Esophagus mucosa (tissue), 1 donor: Measurements from ENCODE around the gene OPN3. TPM values are rescaled to one million over a fixed set of nuclear protein-coding genes. Genes with fewer than 3 reads are reported as not detected.

Experiments used
- ATAC-seq: fragments of 200-7000 bp; cut with Tn5 transposase; one replicate; pipeline ENCODE4 v1.9.1; 2020
- total RNA-seq: library from RNA; stranded (reverse); gene quantifications from one replicate; pipeline ENCODE4 v1.2.4, GENCODE V29; 2023
- donor health status: DM: yes; HTN: yes; CAD: no.

OPN3 gene
- total RNA-seq, 1 donor from 2014 or later = 11.0 TPM

DNA sequence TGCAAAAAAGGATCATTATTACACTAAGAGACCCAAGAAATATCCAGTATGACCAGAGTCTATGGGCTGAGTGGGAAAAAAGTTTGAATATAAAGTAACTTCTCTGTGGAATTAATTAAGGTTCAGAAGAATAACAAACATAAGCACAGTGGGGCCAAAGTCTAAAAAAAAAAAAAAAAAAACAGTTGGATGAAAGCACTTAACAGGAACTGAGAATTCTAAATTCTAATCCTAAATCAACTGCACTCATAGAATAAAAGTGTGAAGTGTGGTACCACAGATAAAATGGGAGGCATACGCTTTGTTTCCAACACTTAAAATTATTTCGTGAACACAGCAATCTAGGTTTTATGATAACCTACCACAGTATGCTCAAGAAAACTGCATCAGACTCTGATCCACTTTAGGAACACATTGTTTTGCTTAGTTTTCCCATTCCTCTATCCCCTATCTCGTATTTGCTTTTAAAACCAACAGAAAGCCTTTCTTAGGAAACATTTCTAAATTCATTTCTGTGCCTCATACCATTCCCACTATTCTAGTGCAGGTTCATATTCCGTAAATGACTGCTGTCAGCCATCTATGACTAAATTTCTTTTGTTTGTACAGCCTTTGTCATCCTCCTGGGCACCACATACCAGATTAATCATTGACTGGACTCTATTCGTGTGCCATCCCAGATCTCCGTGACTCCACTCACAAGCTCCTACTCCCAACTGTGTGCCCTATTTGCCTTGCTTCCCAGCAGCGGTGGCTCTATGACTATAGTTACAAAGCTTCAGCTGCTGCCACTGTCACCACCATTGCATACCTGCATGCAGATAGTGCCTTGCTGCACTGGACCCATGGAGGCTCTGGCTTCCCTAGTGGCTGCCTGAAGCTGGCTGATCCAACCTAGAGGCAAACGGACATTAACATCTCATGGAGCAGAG lies 24.9 kb downstream of the OPN3 start:
- ATAC-seq = no peak

DNA sequence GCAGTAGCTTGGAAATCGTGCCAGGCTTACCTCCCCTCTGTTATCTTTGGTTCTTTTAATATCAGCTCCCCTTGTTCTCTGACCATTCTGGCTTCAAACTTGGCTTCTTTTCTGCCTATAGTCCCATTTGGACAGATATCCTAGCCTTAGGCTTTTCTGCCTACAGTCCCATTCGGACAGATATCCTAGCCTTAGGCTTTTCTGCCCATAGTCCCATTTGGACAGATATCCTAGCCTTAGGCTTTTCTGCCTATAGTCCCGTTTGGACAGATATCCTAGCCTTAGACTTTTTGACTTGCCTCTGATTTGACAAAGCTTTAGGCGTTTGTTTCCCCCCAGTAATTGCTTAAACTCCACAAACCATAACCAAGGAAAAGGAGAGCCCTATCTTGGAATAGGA lies 25.6 kb downstream of the OPN3 start:
- ATAC-seq = no peak

DNA sequence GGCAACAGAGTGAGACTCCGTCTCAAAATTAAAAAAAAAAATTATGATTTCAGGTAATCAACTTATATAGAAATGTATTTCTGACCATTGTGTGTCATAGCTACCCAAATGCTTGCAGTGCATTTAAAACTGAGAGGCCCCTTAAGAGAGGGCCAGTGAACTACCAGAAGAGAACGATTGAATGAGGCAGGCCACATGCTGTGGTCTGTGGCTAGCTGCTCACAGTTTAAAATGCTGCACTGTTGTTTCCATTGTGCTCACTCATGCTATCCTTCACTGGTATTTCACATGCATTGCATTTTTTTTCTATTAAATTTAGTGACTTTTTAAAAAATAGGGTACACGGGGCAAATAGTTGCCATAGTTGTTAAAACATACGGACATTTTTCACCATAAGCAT lies 26.0 kb downstream of the OPN3 start:
- no peak for ATAC-seq

- no peak for ATAC-seq
Measured at GRCh38 chr1:241612533-241613477, 27.4 kb downstream of the OPN3 start.

DNA sequence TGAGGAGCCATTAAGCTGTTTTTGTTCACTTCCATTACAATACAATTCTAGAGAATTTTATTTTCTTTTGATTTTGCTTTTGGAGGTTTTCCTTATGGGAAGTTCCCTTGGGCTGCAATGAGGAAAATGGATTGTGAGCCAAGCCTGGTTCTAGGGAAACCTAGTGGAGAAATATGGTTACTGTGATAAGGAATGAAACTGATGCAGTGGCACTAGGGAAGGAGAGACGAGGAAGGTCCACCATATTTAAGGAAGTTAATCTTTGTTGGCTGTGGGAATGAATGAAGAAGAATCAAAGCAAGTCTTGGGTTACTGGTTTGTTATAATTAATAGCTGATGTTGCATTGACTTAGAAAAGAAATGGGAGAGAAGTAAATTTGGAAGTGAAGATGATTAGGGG lies 28.4 kb downstream of the OPN3 start:
- ATAC-seq = no peak

DNA sequence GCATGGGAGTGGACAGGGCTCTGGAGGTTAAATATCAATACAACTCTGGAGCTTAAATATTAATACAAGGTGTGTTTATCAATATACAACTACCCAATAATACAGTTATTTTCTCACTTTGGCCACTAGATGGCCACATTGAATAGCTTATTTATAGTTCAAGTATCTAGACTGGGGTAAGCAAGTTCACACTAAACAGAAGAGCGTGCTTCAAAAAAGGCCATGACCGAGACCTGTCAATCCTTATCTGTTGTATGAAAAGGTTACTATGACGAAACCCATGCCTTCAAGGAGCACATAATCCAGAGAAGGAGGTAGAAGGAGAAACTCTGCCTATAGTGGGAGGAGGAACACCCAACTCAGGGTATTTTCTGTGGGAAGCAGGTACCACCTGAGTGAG lies 29.1 kb downstream of the OPN3 start:
- ATAC-seq = peak; percentile 82

DNA sequence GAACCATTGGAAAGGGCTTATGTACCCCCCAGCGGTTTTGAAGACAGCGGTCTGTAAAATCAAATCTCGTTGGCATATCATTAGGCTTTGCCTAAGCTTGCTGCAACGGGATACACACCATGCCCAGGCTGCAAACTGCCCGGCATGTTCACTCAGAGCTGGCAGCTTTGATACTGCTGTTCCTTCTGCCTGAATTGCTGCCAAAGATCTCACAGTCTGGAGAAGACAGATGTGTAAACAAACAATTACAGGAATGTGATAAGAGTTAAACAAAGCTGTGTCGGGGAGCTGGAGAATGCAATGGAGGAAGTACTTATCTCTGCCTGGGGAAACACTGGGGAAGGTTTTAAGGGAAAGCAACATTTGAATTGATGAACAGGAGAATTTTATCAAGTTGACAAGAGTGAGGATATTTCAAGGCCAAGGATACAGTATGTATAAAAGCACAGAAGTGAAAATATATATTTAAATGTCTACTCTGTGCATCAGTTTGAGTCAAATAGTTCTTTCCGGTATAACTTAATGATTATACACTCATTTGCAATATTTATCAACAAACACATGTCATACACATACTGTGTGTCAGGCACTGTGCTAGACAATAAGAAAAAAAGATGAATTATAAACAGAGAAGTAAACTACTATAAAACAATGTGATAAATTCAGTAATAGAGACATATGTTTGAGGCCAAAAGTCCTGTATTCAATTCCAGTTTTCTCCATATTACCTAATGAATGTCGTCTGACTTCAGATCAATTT lies 29.9 kb downstream of the OPN3 start:
- ATAC-seq = no peak

GRCh38 chr1:241608379-241609033 lies 31.7 kb downstream of the OPN3 start:
- ATAC-seq = peak; percentile 65

DNA sequence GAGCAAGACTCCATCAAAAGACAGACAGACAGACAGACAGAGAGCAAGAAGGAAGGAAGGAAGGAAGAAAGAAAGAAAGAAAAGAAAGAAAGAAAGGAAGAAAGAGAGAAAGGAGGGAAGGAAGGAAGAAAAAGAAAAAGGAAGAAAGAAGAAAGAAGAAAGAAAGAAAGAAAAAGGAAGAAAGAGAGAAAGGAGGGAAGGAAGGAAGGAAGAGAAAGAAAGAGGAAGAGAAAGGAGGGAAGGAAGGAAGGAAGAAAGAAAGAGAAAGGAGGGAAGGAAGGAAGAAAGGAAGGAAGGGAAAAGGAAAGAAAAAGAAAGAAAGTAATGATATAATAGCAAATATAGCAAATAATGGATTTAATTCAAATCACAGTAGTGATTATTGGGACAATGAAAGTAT lies 32.7 kb downstream of the OPN3 start:
- no peak for ATAC-seq

- ATAC-seq = no peak
Measured at GRCh38 chr1:241606544-241606943, 33.6 kb downstream of the OPN3 start.

GRCh38 chr1:241605146-241605805 lies 34.9 kb downstream of the OPN3 start:
- no peak for ATAC-seq

DNA sequence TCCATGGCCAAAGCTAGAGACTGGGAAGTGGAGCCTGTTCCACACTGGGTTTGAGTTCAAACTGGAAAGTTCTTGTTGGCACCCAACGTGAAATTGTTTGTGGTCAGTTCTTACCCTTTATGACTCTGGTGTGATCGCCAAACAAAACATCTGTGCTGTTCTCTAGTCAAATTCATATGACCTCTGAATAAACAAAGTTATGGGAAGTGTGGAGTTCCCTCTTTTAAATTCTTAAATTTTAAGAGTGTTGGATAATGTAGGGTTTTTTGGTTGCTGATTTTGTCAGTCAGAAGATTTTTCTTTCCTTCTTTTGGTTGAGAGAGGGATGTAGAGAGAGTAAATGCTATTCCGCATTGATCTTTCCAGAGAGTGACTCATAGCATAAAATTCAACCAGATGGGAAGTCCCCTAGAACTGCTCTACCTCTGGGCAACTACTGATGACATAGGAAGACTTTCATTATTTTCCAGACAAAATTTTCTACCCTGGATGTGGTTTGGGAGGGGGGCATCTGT lies 36.4 kb downstream of the OPN3 start:
- ATAC-seq = no peak

DNA sequence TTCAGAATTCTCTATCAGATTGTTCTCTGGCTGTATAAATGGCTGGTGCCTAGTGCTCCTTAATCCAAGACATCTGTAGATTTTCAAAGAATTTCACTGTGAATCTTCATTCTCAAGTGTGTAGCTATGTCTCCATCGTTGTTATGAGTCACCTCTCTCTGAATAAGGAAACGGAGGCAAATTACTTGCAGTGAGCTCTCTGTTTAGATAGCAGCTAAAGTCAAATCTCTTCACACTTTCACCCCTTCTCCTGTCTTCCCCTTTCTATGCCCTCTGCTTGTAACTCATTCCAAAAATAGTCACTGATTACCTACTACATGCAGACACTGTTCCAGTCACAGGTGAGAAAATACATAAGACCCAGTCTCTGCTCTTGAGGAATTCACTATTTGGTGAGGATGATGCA lies 39.7 kb downstream of the OPN3 start:
- peak; percentile 20 for ATAC-seq

GRCh38 chr1:241598249-241598648 lies 41.9 kb downstream of the OPN3 start:
- ATAC-seq = no peak

GRCh38 chr1:241596633-241597032 lies 43.5 kb downstream of the OPN3 start:
- no peak for ATAC-seq

DNA sequence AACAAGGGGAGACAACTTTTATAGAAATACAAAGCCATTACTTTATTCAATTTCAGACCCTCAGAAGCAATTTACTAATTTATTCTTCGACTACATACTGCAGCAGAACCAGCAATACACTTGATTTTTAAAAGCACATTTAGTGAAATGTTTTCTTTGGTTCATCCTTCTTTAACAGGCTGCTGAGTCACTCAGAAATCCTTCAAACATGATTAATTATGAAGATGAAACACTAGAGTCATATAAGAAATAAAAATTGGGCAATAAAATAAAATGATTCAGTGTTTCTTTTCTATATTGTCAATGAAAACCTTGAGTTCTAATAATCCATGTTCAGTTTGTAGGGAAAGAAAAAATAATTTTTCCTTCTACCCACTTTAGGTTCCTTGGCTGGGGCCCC lies 47.0 kb downstream of the OPN3 start:
- ATAC-seq = peak; percentile 44

- ATAC-seq = peak; percentile 98
Measured at GRCh38 chr1:241592273-241592958, 47.8 kb downstream of the OPN3 start.

- no peak for ATAC-seq
Measured at GRCh38 chr1:241591736-241592135, 48.4 kb downstream of the OPN3 start.

GRCh38 chr1:241591317-241591716 lies 48.9 kb downstream of the OPN3 start:
- ATAC-seq = peak; percentile 40

DNA sequence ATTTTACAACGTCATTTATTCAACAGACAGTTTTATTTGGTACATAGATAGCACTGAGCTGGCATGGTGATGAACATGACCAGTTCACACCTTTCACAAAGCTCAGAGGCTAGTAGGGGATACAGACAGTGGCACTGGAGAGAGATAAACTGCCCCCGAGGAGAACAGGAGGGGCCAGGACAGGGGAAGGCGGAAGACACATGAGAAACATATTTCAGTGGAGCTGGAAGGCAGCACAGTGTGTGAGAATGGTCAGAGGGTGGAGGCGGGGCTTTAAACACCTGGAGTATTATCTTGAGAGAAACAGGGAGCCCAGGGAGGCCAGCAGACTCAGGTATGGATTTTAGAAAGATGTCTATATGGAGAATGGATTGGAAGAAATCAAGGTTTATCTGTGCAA lies 49.5 kb downstream of the OPN3 start:
- ATAC-seq = no peak

DNA sequence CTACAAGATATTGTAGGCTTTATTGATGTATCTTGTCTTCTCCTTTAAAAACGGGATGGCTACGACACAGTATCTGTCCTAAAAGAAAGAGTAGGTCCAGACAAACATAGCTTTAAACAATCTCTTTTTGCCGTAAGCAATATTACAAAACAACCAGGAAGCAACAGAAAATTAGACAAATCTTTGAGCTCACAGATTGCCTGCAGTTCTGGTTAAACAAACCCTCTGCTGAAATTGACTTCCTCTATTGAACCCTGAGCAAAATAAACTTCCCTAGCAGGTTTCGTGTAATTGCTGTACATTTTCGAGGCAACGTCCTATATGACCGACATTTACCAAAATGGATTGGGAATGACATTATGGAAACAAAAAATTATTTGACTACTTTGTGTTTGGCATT lies 50.6 kb downstream of the OPN3 start:
- ATAC-seq = no peak
